ENCODE results near the gene PI4KA. TPM values are rescaled to one million over a fixed set of nuclear protein-coding genes. Genes with fewer than 3 reads are reported as not detected.
A peak's percentile ranks its signal among the peaks of the same experiment; 100 is the strongest.

The PI4KA gene
- total RNA-seq, 6 experiments from 2014 or later = 35.3 to 55.4 (median 47.7) TPM

- Histone ChIP-seq H3K27me3 (no peaks in the 10 kb centered on the region), H3K4me1 (no peaks in the 10 kb centered on the region), H3K36me3 (peaks cover 0 to 16% (median 6%) of the 10 kb centered on the region in 4 donors), H3K4me3 (no peak overlapping the region), H3K27ac (no peak overlapping the region), H3K9me3 (no peaks in the 10 kb centered on the region)
- ATAC-seq = peak; percentile 10 to 56 (median 42)
- peak in 1 of 3 donors; percentile 21 for DNase-seq
- intact Hi-C loops (cut with DNase I) = no loop called here
- TF ChIP-seq POLR2A (IDR thresholded peaks at IDR 0.05) (no peak), CTCF (IDR thresholded peaks at IDR 0.05) (peak in 1 of 4 donors; percentile 13)
- WGBS (ENCODE audit: insufficient coverage, low coverage, low lambda C conversion rate, missing lambda C conversion rate) = 100% methylated on average over 1 of the region's 2 CpGs
Observed at GRCh38 chr22:20758688-20759087, 99.9 kb downstream of the PI4KA start.

GRCh38 chr22:20756846-20757245 is 101.8 kb downstream of the PI4KA start:
- no peak for ATAC-seq

GRCh38 chr22:20752873-20753272 is 105.7 kb downstream of the PI4KA start:
- TF ChIP-seq POLR2A (IDR thresholded peaks at IDR 0.05) (no peak), CTCF (IDR thresholded peaks at IDR 0.05) (no peak)
- 93% methylated on average over 3 of the region's 10 CpGs for WGBS (ENCODE audit: insufficient coverage, low coverage, low lambda C conversion rate, missing lambda C conversion rate)
- Histone ChIP-seq H3K27ac (no peak overlapping the region), H3K27me3 (no peaks in the 10 kb centered on the region), H3K36me3 (peaks cover 0 to 20% (median 5%) of the 10 kb centered on the region in 4 donors), H3K9me3 (no peaks in the 10 kb centered on the region), H3K4me3 (no peak overlapping the region), H3K4me1 (no peaks in the 10 kb centered on the region)
- no peak for ATAC-seq
- peak in 1 of 3 donors; percentile 19 for DNase-seq
- intact Hi-C loops (cut with DNase I) = no loop called here

More at GRCh38 chr22:20756846-20757245, 101.8 kb downstream of the PI4KA start:
- no peak overlapping the region for H3K4me3 ChIP-seq
- H3K4me1 ChIP-seq = no peaks in the 10 kb centered on the region
- H3K27ac ChIP-seq = no peak overlapping the region
- no peak for DNase-seq
- intact Hi-C loops (cut with DNase I) = no loop called here
- 94% methylated on average over 3 of the region's 3 CpGs for WGBS (ENCODE audit: insufficient coverage, low coverage, low lambda C conversion rate, missing lambda C conversion rate)
- H3K27me3 ChIP-seq = no peaks in the 10 kb centered on the region
- peaks cover 0 to 20% (median 7%) of the 10 kb centered on the region in 4 donors for H3K36me3 ChIP-seq
- H3K9me3 ChIP-seq = no peaks in the 10 kb centered on the region
- no peak for TF ChIP-seq CTCF (IDR thresholded peaks at IDR 0.05)
- TF ChIP-seq POLR2A (IDR thresholded peaks at IDR 0.05) = no peak

GRCh38 chr22:20752104-20752741 is 106.4 kb downstream of the PI4KA start:
- H3K36me3 ChIP-seq = peaks cover 0 to 25% (median 8%) of the 10 kb centered on the region in 4 donors
- 100% methylated on average over 1 of the region's 7 CpGs for WGBS (ENCODE audit: insufficient coverage, low coverage, low lambda C conversion rate, missing lambda C conversion rate)

More at GRCh38 chr22:20752104-20752741, 106.4 kb downstream of the PI4KA start:
- ATAC-seq = no peak
- peak in 1 of 3 donors; percentile 37 for DNase-seq
- H3K27ac ChIP-seq = no peak overlapping the region
- H3K9me3 ChIP-seq = no peaks in the 10 kb centered on the region
- intact Hi-C loops (cut with DNase I) = no loop called here
- H3K27me3 ChIP-seq = no peaks in the 10 kb centered on the region
- no peaks in the 10 kb centered on the region for H3K4me1 ChIP-seq
- TF ChIP-seq CTCF (IDR thresholded peaks at IDR 0.05) (no peak), POLR2A (IDR thresholded peaks at IDR 0.05) (no peak)
- no peak overlapping the region for H3K4me3 ChIP-seq

Data from right lobe of liver (tissue), 6 donors.